CD4-positive, alpha-beta T cell (primary cell): ENCODE data around the gene DBT. TPM values are rescaled to one million over a fixed set of nuclear protein-coding genes. Genes with fewer than 3 reads are reported as not detected.
"Not testable (repeated sequence)": the region's sequence is repeated elsewhere in the genome, so short reads cannot be mapped to it uniquely, and the experiment has no call there.

Source experiments
- ATAC-seq: fragments of 200-7000 bp; cut with Tn5 transposase; one replicate; pipeline ENCODE4 v1.10.0; 2022; ENCODE audit warnings: mild to moderate bottlenecking; ENCODE audit not compliant: poor library complexity
- CTCF ChIA-PET: fragments of 350-600 bp; sonication (Branson Sonifier 250); formaldehyde crosslinking; loops from one replicate; lab custom pipeline; 2021; ENCODE audit warnings: antibody characterized with exemption, inconsistent platforms; lab: Charles Lee
- POLR2A ChIA-PET: fragments of 350-600 bp; sonication (Branson Sonifier 250); formaldehyde crosslinking; loops from one replicate; lab custom pipeline; 2021; ENCODE audit warnings: antibody characterized with exemption, inconsistent platforms; lab: Charles Lee
- DNase-seq, 14 experiments: peaks; one replicate each; pipeline ENCODE4 v3.0.0-alpha.2; 2013 to 2020; ENCODE audit warnings: mixed read lengths in 2 of 14
- H3K27ac ChIP-seq, 2 donors: one replicate each; pipeline versions ENCODE4 v1.5.1 to v1.7.0; 2013; ENCODE audit warnings: low read length in 2 of 2, low read depth in 1 of 2, mild to moderate bottlenecking in 1 of 2
- H3K27me3 ChIP-seq, 2 experiments: 1 replicate in 1 of 2; 2 replicates in 1 of 2; pipeline versions ENCODE4 v1.6.1 to v1.7.0; 2013; ENCODE audit warnings: low read length in 2 of 2, control low read depth in 1 of 2, mild to moderate bottlenecking in 1 of 2, moderate library complexity in 1 of 2; ENCODE audit not compliant: insufficient read depth in 2 of 2, control insufficient read depth in 1 of 2
- H3K36me3 ChIP-seq: one replicate; pipeline ENCODE4 v1.6.1; 2013; ENCODE audit warnings: low read length, control low read depth; ENCODE audit not compliant: insufficient read depth
- H3K4me1 ChIP-seq: one replicate; pipeline ENCODE4 v1.6.1; 2013; ENCODE audit warnings: low read length, control low read depth; ENCODE audit not compliant: insufficient read depth
- H3K4me3 ChIP-seq: one replicate; pipeline ENCODE4 v1.5.1; 2013; ENCODE audit warnings: mild to moderate bottlenecking, low read length, moderate library complexity
- H3K9me3 ChIP-seq, 2 experiments: 1 replicate in 1 of 2; 2 replicates in 1 of 2; pipeline versions ENCODE4 v1.6.1 to v1.7.0; 2013; ENCODE audit warnings: low read length in 2 of 2, mild to moderate bottlenecking in 2 of 2, control low read depth in 1 of 2, moderate library complexity in 1 of 2; ENCODE audit not compliant: control insufficient read depth in 1 of 2, insufficient read depth in 1 of 2
- H3K27ac Mint-ChIP-seq: one replicate; pipeline ENCODE4 v1.8.0; 2020; ENCODE audit warnings: mixed read lengths
- H3K27me3 Mint-ChIP-seq: one replicate; pipeline ENCODE4 v1.8.0; 2021; ENCODE audit warnings: mixed read lengths
- H3K36me3 Mint-ChIP-seq: one replicate; pipeline ENCODE4 v1.8.0; 2021; ENCODE audit warnings: low read depth, mixed read lengths
- H3K4me1 Mint-ChIP-seq: one replicate; pipeline ENCODE4 v1.8.0; 2021; ENCODE audit warnings: low read depth, mixed read lengths
- H3K4me3 Mint-ChIP-seq: one replicate; pipeline ENCODE4 v1.8.0; 2020; ENCODE audit warnings: mild to moderate bottlenecking, mixed read lengths
- H3K9me3 Mint-ChIP-seq: one replicate; pipeline ENCODE4 v1.8.0; 2020; ENCODE audit warnings: mixed read lengths
- CTCF ChIP-seq: fragments of 200-600 bp; IDR thresholded peaks from one replicate; pipeline ENCODE4 v1.8.0; 2022; ENCODE audit warnings: antibody characterized with exemption, mild to moderate bottlenecking
- intact Hi-C, 2 experiments: fragments of 100-400 bp; cut with DNase I in 1 of 2; cut with micrococcal nuclease in 1 of 2; formaldehyde crosslinking; loops; one replicate each; pipeline versions ENCODE4 v1.15.1 to v1.9.0; 2023 to 2025; cut with DNase I, micrococcal nuclease
- total RNA-seq, 174 experiments: library from RNA in 2 of 174; stranded (reverse) in 2 of 174; gene quantifications; one replicate each; pipeline ENCODE4 v1.2.3 and lab custom pipeline; 2021 to 2026

DBT gene
- total RNA-seq, 2 experiments from 2014 or later = 5.3 to 5.4 TPM

GRCh38 chr1:100215101-100215500 is 34.5 kb downstream of the DBT start:
- H3K27ac ChIP-seq = no peak overlapping the region
- H3K36me3 ChIP-seq = peaks cover 54% of the 10 kb centered on the region
- ATAC-seq (no peak), DNase-seq (no peak)
- H3K4me1 Mint-ChIP-seq = no peaks in the 10 kb centered on the region
- no peak overlapping the region for H3K27ac Mint-ChIP-seq
- ChIA-PET CTCF (no interaction called here), POLR2A (no interaction called here)
- no peaks in the 10 kb centered on the region for H3K4me1 ChIP-seq
- no peak overlapping the region for H3K4me3 ChIP-seq
- no peak overlapping the region for H3K4me3 Mint-ChIP-seq
- intact Hi-C loops = no loop called here
- H3K9me3 Mint-ChIP-seq = no peaks in the 10 kb centered on the region
- no peak for TF ChIP-seq CTCF
- no peaks in the 10 kb centered on the region for H3K27me3 ChIP-seq
- H3K36me3 Mint-ChIP-seq = peaks cover 83% of the 10 kb centered on the region
- H3K27me3 Mint-ChIP-seq = no peaks in the 10 kb centered on the region
- no peaks in the 10 kb centered on the region for H3K9me3 ChIP-seq

DNA sequence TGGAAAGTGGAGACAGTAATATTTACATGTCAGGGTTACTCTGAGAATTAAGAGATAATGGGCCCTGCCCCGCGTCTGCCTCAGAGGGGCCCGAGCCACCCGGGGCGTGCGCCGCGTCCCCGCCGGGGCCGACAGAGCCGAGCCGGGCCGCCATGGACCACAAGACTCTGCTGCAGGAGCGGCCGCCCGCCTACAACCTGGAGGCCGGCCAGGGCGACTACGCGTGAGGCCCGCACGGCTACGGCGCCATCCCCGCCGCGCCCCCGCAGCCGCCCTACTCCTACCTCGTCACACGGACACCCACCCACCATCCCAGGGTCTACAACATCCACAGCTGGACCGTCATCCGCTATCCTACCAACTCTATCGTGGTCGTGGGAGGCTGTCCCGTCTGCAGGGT is 36.5 kb downstream of the DBT start:
- no peak for TF ChIP-seq CTCF
- Mint-ChIP-seq H3K9me3 (no peaks in the 10 kb centered on the region), H3K27me3 (no peaks in the 10 kb centered on the region), H3K27ac (no peak overlapping the region), H3K36me3 (peaks cover 81% of the 10 kb centered on the region), H3K4me1 (no peaks in the 10 kb centered on the region), H3K4me3 (no peak overlapping the region)
- H3K36me3 ChIP-seq = peaks cover 55% of the 10 kb centered on the region
- DNase-seq = no peak
- H3K4me3 ChIP-seq = no peak overlapping the region
- no peaks in the 10 kb centered on the region for H3K4me1 ChIP-seq
- intact Hi-C loops = no loop called here
- H3K27me3 ChIP-seq = no peaks in the 10 kb centered on the region
- H3K27ac ChIP-seq = no peak overlapping the region
- ChIA-PET CTCF (interaction anchor here (0.7 kb wide), 1 partner anchor 1455 kb away, joined by 3 read pairs; no protein-coding TSS in a partner anchor), POLR2A (no interaction called here)
- no peak for ATAC-seq
- H3K9me3 ChIP-seq = no peaks in the 10 kb centered on the region

DNA sequence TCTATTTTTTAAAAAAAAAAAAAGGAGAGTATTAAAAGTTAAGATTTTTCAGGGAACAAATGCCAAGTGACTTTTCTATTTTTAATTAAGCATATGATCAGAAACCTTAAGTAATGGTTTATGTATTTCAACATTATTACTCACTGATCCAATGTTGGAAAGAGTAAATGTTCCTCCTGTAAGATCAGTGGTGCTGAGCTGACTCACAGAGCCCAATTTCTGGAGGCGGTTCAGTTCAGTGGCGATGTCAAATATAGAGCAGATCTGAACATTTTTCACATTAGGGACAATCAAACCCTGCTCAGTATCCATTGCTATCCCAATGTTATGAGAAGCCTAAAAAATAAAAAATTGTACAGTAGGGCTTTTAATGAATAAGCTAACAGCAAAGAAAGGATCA is 43.3 kb downstream of the DBT start:
- H3K36me3 Mint-ChIP-seq = peaks cover 88% of the 10 kb centered on the region
- ChIA-PET POLR2A (no interaction called here), CTCF (no interaction called here)

GRCh38 chr1:100205593-100205992 is 44.0 kb downstream of the DBT start:
- H3K27me3 ChIP-seq, H3K27me3 Mint-ChIP-seq, H3K9me3 Mint-ChIP-seq, H3K4me1 ChIP-seq, H3K27ac ChIP-seq, H3K4me3 Mint-ChIP-seq, H3K4me3 ChIP-seq, DNase-seq, ATAC-seq, CTCF ChIA-PET, H3K27ac Mint-ChIP-seq, H3K9me3 ChIP-seq, intact Hi-C loops, POLR2A ChIA-PET: not testable (repeated sequence)
- Mint-ChIP-seq H3K36me3 (peaks cover 88% of the 10 kb centered on the region), H3K4me1 (peaks cover 10% of the 10 kb centered on the region)
- H3K36me3 ChIP-seq = peaks cover 48% of the 10 kb centered on the region

More for the DNA sequence above, 43.3 kb downstream of the DBT start:
- Mint-ChIP-seq H3K4me3 (no peak overlapping the region), H3K27ac (no peak overlapping the region), H3K9me3 (peaks cover 4% of the 10 kb centered on the region), H3K27me3 (no peaks in the 10 kb centered on the region), H3K4me1 (peaks cover 10% of the 10 kb centered on the region)
- no peaks in the 10 kb centered on the region for H3K9me3 ChIP-seq
- H3K4me1 ChIP-seq = no peaks in the 10 kb centered on the region
- no peak for TF ChIP-seq CTCF
- H3K36me3 ChIP-seq = peaks cover 53% of the 10 kb centered on the region
- DNase-seq = no peak
- H3K27ac ChIP-seq = no peak overlapping the region
- intact Hi-C loops = no loop called here
- no peak for ATAC-seq
- H3K27me3 ChIP-seq = no peaks in the 10 kb centered on the region
- H3K4me3 ChIP-seq = no peak overlapping the region

GRCh38 chr1:100205103-100205502 is 44.5 kb downstream of the DBT start:
- Mint-ChIP-seq H3K4me1 (peaks cover 10% of the 10 kb centered on the region), H3K36me3 (peaks cover 88% of the 10 kb centered on the region)
- intact Hi-C loops, H3K9me3 Mint-ChIP-seq, H3K4me1 ChIP-seq, CTCF ChIA-PET, H3K27me3 ChIP-seq, H3K4me3 ChIP-seq, H3K9me3 ChIP-seq, H3K27ac Mint-ChIP-seq, DNase-seq, H3K4me3 Mint-ChIP-seq, H3K27me3 Mint-ChIP-seq, H3K27ac ChIP-seq, POLR2A ChIA-PET, ATAC-seq: not testable (repeated sequence)
- peaks cover 46% of the 10 kb centered on the region for H3K36me3 ChIP-seq
